ENCODE results near the gene SEC24A.
"Not testable (repeated sequence)": the region's sequence is repeated elsewhere in the genome, so short reads cannot be mapped to it uniquely, and the experiment has no call there.

Gene SEC24A

GRCh38 chr5:134649163-134649835 lies 714 bp downstream of the SEC24A start:
- H3K4me3 ChIP-seq (ENCODE audit: low read depth, low read length) = peak overlapping the region; percentile 96

GRCh38 chr5:134650660-134651059 lies 2.1 kb downstream of the SEC24A start:
- H3K4me3 ChIP-seq (ENCODE audit: low read depth, low read length) = not testable (repeated sequence)

GRCh38 chr5:134651531-134651930 lies 2.9 kb downstream of the SEC24A start:
- no peak overlapping the region for H3K4me3 ChIP-seq (ENCODE audit: low read depth, low read length)

- no peak overlapping the region for H3K4me3 ChIP-seq (ENCODE audit: low read depth, low read length)
Observed at GRCh38 chr5:134656690-134657089, 8.1 kb downstream of the SEC24A start.

GRCh38 chr5:134659456-134659855 lies 10.9 kb downstream of the SEC24A start:
- H3K4me3 ChIP-seq (ENCODE audit: low read depth, low read length) = no peak overlapping the region

- no peak overlapping the region for H3K4me3 ChIP-seq (ENCODE audit: low read depth, low read length)
Observed at GRCh38 chr5:134659922-134660321, 11.3 kb downstream of the SEC24A start.

GRCh38 chr5:134662971-134663370 lies 14.4 kb downstream of the SEC24A start:
- H3K4me3 ChIP-seq (ENCODE audit: low read depth, low read length) = no peak overlapping the region

GRCh38 chr5:134664448-134664847 lies 15.9 kb downstream of the SEC24A start:
- H3K4me3 ChIP-seq (ENCODE audit: low read depth, low read length) = no peak overlapping the region

GRCh38 chr5:134673546-134673945 lies 25.0 kb downstream of the SEC24A start:
- H3K4me3 ChIP-seq (ENCODE audit: low read depth, low read length) = not testable (repeated sequence)

- not testable (repeated sequence) for H3K4me3 ChIP-seq (ENCODE audit: low read depth, low read length)
Observed at GRCh38 chr5:134677357-134677756, 28.8 kb downstream of the SEC24A start.

GRCh38 chr5:134690144-134690543 lies 41.6 kb downstream of the SEC24A start:
- H3K4me3 ChIP-seq (ENCODE audit: low read depth, low read length) = not testable (repeated sequence)

GRCh38 chr5:134692722-134693121 lies 44.1 kb downstream of the SEC24A start:
- H3K4me3 ChIP-seq (ENCODE audit: low read depth, low read length) = no peak overlapping the region

GRCh38 chr5:134708301-134708700 lies 59.7 kb downstream of the SEC24A start:
- H3K4me3 ChIP-seq (ENCODE audit: low read depth, low read length) = no peak overlapping the region

GRCh38 chr5:134714120-134714519 lies 65.5 kb downstream of the SEC24A start:
- H3K4me3 ChIP-seq (ENCODE audit: low read depth, low read length) = no peak overlapping the region

- no peak overlapping the region for H3K4me3 ChIP-seq (ENCODE audit: low read depth, low read length)
Observed at GRCh38 chr5:134714541-134714940, 66.0 kb downstream of the SEC24A start.

GRCh38 chr5:134715466-134715865 lies 66.9 kb downstream of the SEC24A start:
- not testable (repeated sequence) for H3K4me3 ChIP-seq (ENCODE audit: low read depth, low read length)

GRCh38 chr5:134724872-134725271 lies 76.3 kb downstream of the SEC24A start:
- H3K4me3 ChIP-seq (ENCODE audit: low read depth, low read length) = no peak overlapping the region

GRCh38 chr5:134732819-134733218 lies 84.2 kb downstream of the SEC24A start:
- no peak overlapping the region for H3K4me3 ChIP-seq (ENCODE audit: low read depth, low read length)

GRCh38 chr5:134735243-134735642 lies 86.7 kb downstream of the SEC24A start:
- H3K4me3 ChIP-seq (ENCODE audit: low read depth, low read length) = no peak overlapping the region

GRCh38 chr5:134736173-134736812 lies 87.7 kb downstream of the SEC24A start:
- H3K4me3 ChIP-seq (ENCODE audit: low read depth, low read length) = no peak overlapping the region

GRCh38 chr5:134738133-134738962 lies 89.8 kb downstream of the SEC24A start, which contains the start of gene CAMLG:
Gene CAMLG, plus strand, starts transcription at chr5:134738548. Its CDS starts 73 bp downstream, at chr5:134738621.
- H3K4me3 ChIP-seq (ENCODE audit: low read depth, low read length) = peak within 1 kb of the TSS; percentile 86

Measured in iPS-11a (cell line).